ENCODE results near the gene WWOX.

The WWOX gene

GRCh38 chr16:78987666-78988065 lies 888.2 kb downstream of the WWOX start:
- H3K4me3 ChIP-seq (ENCODE audit: low read depth, low read length) = no peak overlapping the region
- H3K27me3 ChIP-seq (ENCODE audit: control insufficient read depth, insufficient read depth, low read length) = no peaks in the 10 kb centered on the region
- H3K9ac ChIP-seq (ENCODE audit: low read depth, low read length) = no peak overlapping the region
- no peaks in the 10 kb centered on the region for H3K9me3 ChIP-seq (ENCODE audit: control insufficient read depth, insufficient read depth, low read length)
- no peaks in the 10 kb centered on the region for H3K36me3 ChIP-seq (ENCODE audit: control insufficient read depth, insufficient read depth, low read length)
- H3K27ac ChIP-seq (ENCODE audit: low read depth, low read length) = no peak overlapping the region
- H3K4me1 ChIP-seq (ENCODE audit: control insufficient read depth, insufficient read depth, low read length) = no peaks in the 10 kb centered on the region

- Histone ChIP-seq H3K27me3 (ENCODE audit: control insufficient read depth, insufficient read depth, low read length) (no peaks in the 10 kb centered on the region), H3K27ac (ENCODE audit: low read depth, low read length) (no peak overlapping the region), H3K4me3 (ENCODE audit: low read depth, low read length) (no peak overlapping the region), H3K9me3 (ENCODE audit: control insufficient read depth, insufficient read depth, low read length) (no peaks in the 10 kb centered on the region), H3K36me3 (ENCODE audit: control insufficient read depth, insufficient read depth, low read length) (no peaks in the 10 kb centered on the region), H3K9ac (ENCODE audit: low read depth, low read length) (no peak overlapping the region), H3K4me1 (ENCODE audit: control insufficient read depth, insufficient read depth, low read length) (no peaks in the 10 kb centered on the region)
Observed at GRCh38 chr16:78988361-78988969, 889.0 kb downstream of the WWOX start.

GRCh38 chr16:78990309-78990701 lies 890.9 kb downstream of the WWOX start:
- H3K27ac ChIP-seq (ENCODE audit: low read depth, low read length) = no peak overlapping the region
- H3K9ac ChIP-seq (ENCODE audit: low read depth, low read length) = no peak overlapping the region
- H3K4me3 ChIP-seq (ENCODE audit: low read depth, low read length) = no peak overlapping the region
- H3K36me3 ChIP-seq (ENCODE audit: control insufficient read depth, insufficient read depth, low read length) = no peaks in the 10 kb centered on the region
- peaks cover 13% of the 10 kb centered on the region for H3K4me1 ChIP-seq (ENCODE audit: control insufficient read depth, insufficient read depth, low read length)
- H3K9me3 ChIP-seq (ENCODE audit: control insufficient read depth, insufficient read depth, low read length) = no peaks in the 10 kb centered on the region
- no peaks in the 10 kb centered on the region for H3K27me3 ChIP-seq (ENCODE audit: control insufficient read depth, insufficient read depth, low read length)

- Histone ChIP-seq H3K9me3 (ENCODE audit: control insufficient read depth, insufficient read depth, low read length) (no peaks in the 10 kb centered on the region), H3K9ac (ENCODE audit: low read depth, low read length) (no peak overlapping the region), H3K4me1 (ENCODE audit: control insufficient read depth, insufficient read depth, low read length) (peaks cover 18% of the 10 kb centered on the region), H3K27ac (ENCODE audit: low read depth, low read length) (no peak overlapping the region), H3K27me3 (ENCODE audit: control insufficient read depth, insufficient read depth, low read length) (no peaks in the 10 kb centered on the region), H3K4me3 (ENCODE audit: low read depth, low read length) (no peak overlapping the region), H3K36me3 (ENCODE audit: control insufficient read depth, insufficient read depth, low read length) (no peaks in the 10 kb centered on the region)
Observed at GRCh38 chr16:78992001-78992400, 892.5 kb downstream of the WWOX start.

- Histone ChIP-seq H3K4me1 (ENCODE audit: control insufficient read depth, insufficient read depth, low read length) (peaks cover 18% of the 10 kb centered on the region), H3K36me3 (ENCODE audit: control insufficient read depth, insufficient read depth, low read length) (no peaks in the 10 kb centered on the region), H3K9ac (ENCODE audit: low read depth, low read length) (no peak overlapping the region), H3K27ac (ENCODE audit: low read depth, low read length) (no peak overlapping the region), H3K4me3 (ENCODE audit: low read depth, low read length) (no peak overlapping the region), H3K27me3 (ENCODE audit: control insufficient read depth, insufficient read depth, low read length) (no peaks in the 10 kb centered on the region), H3K9me3 (ENCODE audit: control insufficient read depth, insufficient read depth, low read length) (no peaks in the 10 kb centered on the region)
Observed at GRCh38 chr16:78993346-78993745, 893.9 kb downstream of the WWOX start.

GRCh38 chr16:78994135-78994745 lies 894.8 kb downstream of the WWOX start:
- no peak overlapping the region for H3K9ac ChIP-seq (ENCODE audit: low read depth, low read length)
- H3K27me3 ChIP-seq (ENCODE audit: control insufficient read depth, insufficient read depth, low read length) = no peaks in the 10 kb centered on the region
- H3K36me3 ChIP-seq (ENCODE audit: control insufficient read depth, insufficient read depth, low read length) = no peaks in the 10 kb centered on the region
- no peak overlapping the region for H3K4me3 ChIP-seq (ENCODE audit: low read depth, low read length)
- no peaks in the 10 kb centered on the region for H3K9me3 ChIP-seq (ENCODE audit: control insufficient read depth, insufficient read depth, low read length)
- peaks cover 18% of the 10 kb centered on the region for H3K4me1 ChIP-seq (ENCODE audit: control insufficient read depth, insufficient read depth, low read length)
- H3K27ac ChIP-seq (ENCODE audit: low read depth, low read length) = no peak overlapping the region

GRCh38 chr16:78995441-78995840 lies 896.0 kb downstream of the WWOX start:
- Histone ChIP-seq H3K36me3 (ENCODE audit: control insufficient read depth, insufficient read depth, low read length) (no peaks in the 10 kb centered on the region), H3K9ac (ENCODE audit: low read depth, low read length) (no peak overlapping the region), H3K4me1 (ENCODE audit: control insufficient read depth, insufficient read depth, low read length) (peaks cover 18% of the 10 kb centered on the region), H3K4me3 (ENCODE audit: low read depth, low read length) (no peak overlapping the region), H3K27me3 (ENCODE audit: control insufficient read depth, insufficient read depth, low read length) (no peaks in the 10 kb centered on the region), H3K9me3 (ENCODE audit: control insufficient read depth, insufficient read depth, low read length) (no peaks in the 10 kb centered on the region), H3K27ac (ENCODE audit: low read depth, low read length) (no peak overlapping the region)

- Histone ChIP-seq H3K9me3 (ENCODE audit: control insufficient read depth, insufficient read depth, low read length) (no peaks in the 10 kb centered on the region), H3K27me3 (ENCODE audit: control insufficient read depth, insufficient read depth, low read length) (no peaks in the 10 kb centered on the region), H3K27ac (ENCODE audit: low read depth, low read length) (no peak overlapping the region), H3K9ac (ENCODE audit: low read depth, low read length) (no peak overlapping the region), H3K4me1 (ENCODE audit: control insufficient read depth, insufficient read depth, low read length) (peaks cover 30% of the 10 kb centered on the region), H3K36me3 (ENCODE audit: control insufficient read depth, insufficient read depth, low read length) (no peaks in the 10 kb centered on the region), H3K4me3 (ENCODE audit: low read depth, low read length) (no peak overlapping the region)
Observed at GRCh38 chr16:78996790-78997189, 897.3 kb downstream of the WWOX start.

GRCh38 chr16:78998879-78999278 lies 899.4 kb downstream of the WWOX start:
- no peak overlapping the region for H3K4me3 ChIP-seq (ENCODE audit: low read depth, low read length)
- H3K27ac ChIP-seq (ENCODE audit: low read depth, low read length) = no peak overlapping the region
- peaks cover 30% of the 10 kb centered on the region for H3K4me1 ChIP-seq (ENCODE audit: control insufficient read depth, insufficient read depth, low read length)
- H3K9ac ChIP-seq (ENCODE audit: low read depth, low read length) = no peak overlapping the region
- no peaks in the 10 kb centered on the region for H3K27me3 ChIP-seq (ENCODE audit: control insufficient read depth, insufficient read depth, low read length)
- H3K9me3 ChIP-seq (ENCODE audit: control insufficient read depth, insufficient read depth, low read length) = no peaks in the 10 kb centered on the region
- no peaks in the 10 kb centered on the region for H3K36me3 ChIP-seq (ENCODE audit: control insufficient read depth, insufficient read depth, low read length)

- peak overlapping the region; percentile 12 for H3K27ac ChIP-seq (ENCODE audit: low read depth, low read length)
- H3K9me3 ChIP-seq (ENCODE audit: control insufficient read depth, insufficient read depth, low read length) = no peaks in the 10 kb centered on the region
- no peak overlapping the region for H3K4me3 ChIP-seq (ENCODE audit: low read depth, low read length)
Observed at GRCh38 chr16:79001156-79001967, 901.9 kb downstream of the WWOX start.

GRCh38 chr16:79003026-79003609 lies 903.7 kb downstream of the WWOX start:
- Histone ChIP-seq H3K4me3 (ENCODE audit: low read depth, low read length) (no peak overlapping the region), H3K27ac (ENCODE audit: low read depth, low read length) (no peak overlapping the region), H3K36me3 (ENCODE audit: control insufficient read depth, insufficient read depth, low read length) (no peaks in the 10 kb centered on the region), H3K9ac (ENCODE audit: low read depth, low read length) (no peak overlapping the region), H3K27me3 (ENCODE audit: control insufficient read depth, insufficient read depth, low read length) (no peaks in the 10 kb centered on the region), H3K9me3 (ENCODE audit: control insufficient read depth, insufficient read depth, low read length) (no peaks in the 10 kb centered on the region), H3K4me1 (ENCODE audit: control insufficient read depth, insufficient read depth, low read length) (peaks cover 11% of the 10 kb centered on the region)

More at GRCh38 chr16:79001156-79001967, 901.9 kb downstream of the WWOX start:
- Histone ChIP-seq H3K9ac (ENCODE audit: low read depth, low read length) (no peak overlapping the region), H3K27me3 (ENCODE audit: control insufficient read depth, insufficient read depth, low read length) (no peaks in the 10 kb centered on the region), H3K4me1 (ENCODE audit: control insufficient read depth, insufficient read depth, low read length) (peaks cover 11% of the 10 kb centered on the region), H3K36me3 (ENCODE audit: control insufficient read depth, insufficient read depth, low read length) (no peaks in the 10 kb centered on the region)
